SK-N-SH treated with all-trans-retinoic acid at 6 μM for 48 hours (cell line): Measurements from ENCODE around the gene PLEKHN1.

ENCODE experiments used
- ATAC-seq: fragments of 200-7000 bp; cut with Tn5 transposase; 3 replicates; pipeline ENCODE4 v1.9.1; 2020; ENCODE audit warnings: mild to moderate bottlenecking, moderate library complexity
- CREB5 ChIP-seq: fragments of 250-450 bp; sonication (Bioruptor Pico); IDR thresholded peaks from 2 replicates; pipeline ENCODE4 v1.5.1; 2020; ENCODE audit warnings: low read depth, mild to moderate bottlenecking, moderate library complexity
- CSDC2 ChIP-seq: fragments of 250-450 bp; sonication (Bioruptor Pico); IDR thresholded peaks from 2 replicates; pipeline ENCODE4 v1.5.0; 2020; ENCODE audit warnings: mild to moderate bottlenecking, moderate library complexity
- CSRNP3 ChIP-seq: fragments of 250-450 bp; sonication (Bioruptor Pico); IDR thresholded peaks from 2 replicates; pipeline ENCODE4 v1.5.1; 2021; ENCODE audit warnings: mild to moderate bottlenecking, moderate library complexity
- ESRRG ChIP-seq: fragments of 250-450 bp; sonication (Bioruptor Pico); IDR thresholded peaks from 2 replicates; pipeline ENCODE4 v1.6.1; 2021; ENCODE audit warnings: mild to moderate bottlenecking
- GLIS3 ChIP-seq: fragments of 250-450 bp; sonication (Bioruptor Pico); IDR thresholded peaks from 2 replicates; pipeline ENCODE4 v1.5.0; 2020; ENCODE audit warnings: mild to moderate bottlenecking, moderate library complexity
- ISL1 ChIP-seq: fragments of 250-450 bp; sonication (Bioruptor Pico); IDR thresholded peaks from 2 replicates; pipeline ENCODE4 v2.1.2; 2022; ENCODE audit warnings: mild to moderate bottlenecking, moderate library complexity
- OSR1 ChIP-seq: fragments of 250-450 bp; sonication (Bioruptor Pico); IDR thresholded peaks from 2 replicates; pipeline ENCODE4 v1.8.0; 2022; ENCODE audit warnings: moderate library complexity, mild to moderate bottlenecking, inconsistent platforms
- PATZ1 ChIP-seq: fragments of 250-450 bp; sonication (Bioruptor Pico); IDR thresholded peaks from 2 replicates; pipeline ENCODE4 v1.8.0; 2020; ENCODE audit warnings: mild to moderate bottlenecking, moderate library complexity, borderline replicate concordance
- PPARA ChIP-seq: fragments of 250-450 bp; sonication (Bioruptor Pico); IDR thresholded peaks from 2 replicates; pipeline ENCODE4 v1.5.0; 2020; ENCODE audit warnings: mild to moderate bottlenecking, borderline replicate concordance
- RARB ChIP-seq: fragments of 250-450 bp; sonication (Bioruptor Pico); IDR thresholded peaks from 2 replicates; pipeline ENCODE4 v1.8.0; 2021; ENCODE audit warnings: mild to moderate bottlenecking, moderate library complexity
- SNAI2 ChIP-seq: fragments of 250-450 bp; sonication (Bioruptor Pico); IDR thresholded peaks from 2 replicates; pipeline ENCODE4 v1.5.0; 2020; ENCODE audit warnings: mild to moderate bottlenecking, moderate library complexity
- TCF4 ChIP-seq: fragments of 250-450 bp; sonication (Bioruptor Pico); IDR thresholded peaks from 2 replicates; pipeline ENCODE4 v1.8.0; 2021; ENCODE audit warnings: mild to moderate bottlenecking, moderate library complexity, borderline replicate concordance
- TOX ChIP-seq: fragments of 250-450 bp; sonication (Bioruptor Pico); IDR thresholded peaks from 2 replicates; pipeline ENCODE4 v1.8.0; 2021; ENCODE audit warnings: mild to moderate bottlenecking, moderate library complexity, borderline replicate concordance
- TSHZ2 ChIP-seq: fragments of 250-450 bp; sonication (Bioruptor Pico); IDR thresholded peaks from 2 replicates; pipeline ENCODE4 v1.5.0; 2020; ENCODE audit warnings: mild to moderate bottlenecking, moderate library complexity
- ZFP3 ChIP-seq: fragments of 250-450 bp; sonication (Bioruptor Pico); IDR thresholded peaks from 2 replicates; pipeline ENCODE4 v1.5.0; 2020; ENCODE audit warnings: mild to moderate bottlenecking, moderate library complexity
- ZFP30 ChIP-seq: fragments of 450-650 bp; formaldehyde crosslinking; IDR thresholded peaks from 2 replicates; pipeline ENCODE4 v1.5.0; 2022; ENCODE audit warnings: mild to moderate bottlenecking, moderate library complexity
- ZNF565 ChIP-seq: fragments of 450-650 bp; formaldehyde crosslinking; conservative IDR thresholded peaks from 2 replicates; pipeline ENCODE4 v1.5.0; 2020; ENCODE audit warnings: low read depth, mild to moderate bottlenecking, moderate library complexity
- ZNF70 ChIP-seq: fragments of 450-650 bp; formaldehyde crosslinking; IDR thresholded peaks from 2 replicates; pipeline ENCODE4 v1.5.0; 2020; ENCODE audit warnings: mild to moderate bottlenecking, moderate library complexity
- ZNF8 ChIP-seq: fragments of 450-650 bp; formaldehyde crosslinking; IDR thresholded peaks from 2 replicates; pipeline ENCODE4 v1.5.0; 2020; ENCODE audit warnings: mild to moderate bottlenecking, moderate library complexity

Gene PLEKHN1

GRCh38 chr1:972726-973458 lies 6.6 kb downstream of the PLEKHN1 start:
- TF ChIP-seq PPARA (no peak), PATZ1 (no peak), ZFP30 (no peak), TOX (CRISPR knock-in tag) (no peak), ZNF565 (CRISPR knock-in tag) (no peak), GLIS3 (CRISPR knock-in tag) (no peak), ZNF8 (CRISPR knock-in tag) (no peak), CSRNP3 (CRISPR knock-in tag) (no peak), ZFP3 (CRISPR knock-in tag) (no peak), OSR1 (no peak), CSDC2 (CRISPR knock-in tag) (no peak)
- no peak for ATAC-seq

GRCh38 chr1:973459-974292 lies 7.4 kb downstream of the PLEKHN1 start:
- no peak for ATAC-seq
- TF ChIP-seq ISL1 (CRISPR knock-in tag) (no peak), ESRRG (CRISPR knock-in tag) (no peak), CREB5 (CRISPR knock-in tag) (no peak), ZNF565 (CRISPR knock-in tag) (no peak), CSDC2 (CRISPR knock-in tag) (no peak), PPARA (no peak), ZFP3 (CRISPR knock-in tag) (no peak), TCF4 (CRISPR knock-in tag) (no peak)

- ATAC-seq: no peak
- TF ChIP-seq ZFP3 (CRISPR knock-in tag) (no peak), ZNF70 (no peak)
These were observed 8.0 kb downstream of the PLEKHN1 start for GRCh38 chr1:974293-974640.

- TF ChIP-seq SNAI2 (CRISPR knock-in tag): no peak
- no peak for TF ChIP-seq ZNF70
- TF ChIP-seq OSR1: no peak
- no peak for TF ChIP-seq TSHZ2 (CRISPR knock-in tag)
- no peak for TF ChIP-seq ESRRG (CRISPR knock-in tag)
- no peak for TF ChIP-seq GLIS3 (CRISPR knock-in tag)
- no peak for TF ChIP-seq PPARA
- TF ChIP-seq RARB (CRISPR knock-in tag): no peak
- ATAC-seq: no peak
These were observed 8.5 kb downstream of the PLEKHN1 start for GRCh38 chr1:974687-975328.
